Activated CD8-positive, alpha-beta memory T cell treated with anti-CD3 and anti-CD28 coated beads, Interleukin-2, amount 50 U/mL, for 24 hours (primary cell): ENCODE data around the gene ZBED6.
"Not testable (repeated sequence)": the region's sequence is repeated elsewhere in the genome, so short reads cannot be mapped to it uniquely, and the experiment has no call there.

Experiments used
- DNase-seq: peaks from one replicate; pipeline ENCODE4 v3.0.0-alpha.2; 2020; ENCODE audit errors: extremely low read depth

ZBED6 gene, protein sequence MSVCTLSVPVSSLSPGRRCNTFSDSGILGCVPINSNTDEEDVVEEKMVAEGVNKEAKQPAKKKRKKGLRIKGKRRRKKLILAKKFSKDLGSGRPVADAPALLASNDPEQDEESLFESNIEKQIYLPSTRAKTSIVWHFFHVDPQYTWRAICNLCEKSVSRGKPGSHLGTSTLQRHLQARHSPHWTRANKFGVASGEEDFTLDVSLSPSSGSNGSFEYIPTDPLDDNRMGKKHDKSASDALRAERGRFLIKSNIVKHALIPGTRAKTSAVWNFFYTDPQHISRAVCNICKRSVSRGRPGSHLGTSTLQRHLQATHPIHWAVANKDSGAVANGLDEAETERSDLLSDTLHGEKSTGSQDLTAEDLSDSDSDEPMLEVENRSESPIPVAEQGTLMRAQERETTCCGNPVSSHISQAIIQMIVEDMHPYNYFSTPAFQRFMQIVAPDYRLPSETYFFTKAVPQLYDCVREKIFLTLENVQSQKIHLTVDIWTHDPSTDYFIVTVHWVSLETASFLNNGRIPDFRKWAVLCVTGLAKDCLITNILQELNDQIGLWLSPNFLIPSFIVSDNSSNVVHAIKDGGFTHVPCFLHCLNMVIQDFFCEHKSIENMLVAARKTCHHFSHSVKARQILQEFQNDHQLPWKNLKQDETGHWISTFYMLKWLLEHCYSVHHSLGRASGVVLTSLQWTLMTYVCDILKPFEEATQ (N-terminal part only)

DNA sequence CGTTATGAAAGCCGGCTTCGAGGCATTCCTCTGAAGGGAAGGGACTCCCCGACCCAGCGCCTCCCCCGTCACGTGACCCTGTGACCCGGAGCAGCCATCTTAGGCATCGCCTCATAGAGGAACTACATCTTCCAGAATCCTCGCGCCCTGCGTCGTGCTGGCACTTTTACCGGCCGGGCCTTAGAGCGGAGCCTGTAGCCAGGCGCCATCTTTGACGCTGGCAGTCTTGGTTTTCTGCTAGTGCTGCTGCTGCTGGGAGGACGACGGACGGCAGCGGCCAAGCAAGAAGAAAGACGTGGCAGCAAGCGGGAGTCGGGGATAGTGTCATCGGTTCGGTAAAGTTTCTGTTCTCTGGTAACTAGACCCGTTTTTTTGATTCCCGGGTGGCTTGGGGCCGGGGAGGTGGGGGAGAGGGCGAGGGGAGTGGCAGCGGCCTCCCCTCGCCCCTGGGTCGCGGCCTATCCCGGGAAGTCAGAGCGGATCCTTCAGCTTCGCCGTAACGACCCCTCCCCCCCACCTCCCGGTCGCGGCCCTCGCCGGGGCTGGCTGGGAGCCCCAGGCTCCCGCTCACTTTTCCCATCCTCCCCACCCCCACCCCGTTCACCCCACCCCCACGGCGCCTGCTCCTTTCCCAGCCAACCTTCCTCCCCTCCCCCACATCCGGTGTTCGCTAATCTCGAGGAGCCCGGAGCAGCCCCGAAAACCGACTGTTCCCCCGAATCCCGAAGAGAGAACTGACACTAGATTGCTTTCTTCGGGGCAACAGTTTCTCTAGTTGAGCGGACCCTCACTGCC, at the start of gene ZBED6, which contains the start of gene ZC3H11A:
TSS of gene ZBED6 (plus strand) at position 183 of the 795 bp plus-strand sequence. CDS start 1,900 bp downstream, outside the sequence.
TSS of gene ZC3H11A (plus strand) at position 183 of the 795 bp plus-strand sequence. CDS start 21,448 bp downstream, outside the sequence.
- peak; percentile 97 for DNase-seq

DNA sequence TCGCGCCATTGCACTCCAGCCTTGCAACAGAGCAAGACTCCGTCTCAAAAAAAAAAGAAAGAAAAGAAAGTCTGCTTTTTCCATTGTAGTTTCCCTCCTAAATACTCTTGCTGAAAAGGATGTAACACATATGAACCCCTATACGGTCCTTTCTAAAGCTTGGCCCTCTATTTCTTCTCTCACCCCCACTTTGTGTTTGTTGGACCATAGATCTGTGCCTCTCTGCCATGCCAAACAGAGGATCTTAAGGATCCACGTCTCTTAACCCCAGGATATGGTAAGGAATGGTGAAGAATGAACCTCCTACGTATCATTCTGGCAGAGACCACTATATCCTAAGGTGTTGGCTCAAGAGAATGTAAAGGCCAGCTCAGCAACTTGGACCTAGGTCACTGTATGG, 49.1 kb upstream of the ZBED6 start:
- DNase-seq: no peak

DNA sequence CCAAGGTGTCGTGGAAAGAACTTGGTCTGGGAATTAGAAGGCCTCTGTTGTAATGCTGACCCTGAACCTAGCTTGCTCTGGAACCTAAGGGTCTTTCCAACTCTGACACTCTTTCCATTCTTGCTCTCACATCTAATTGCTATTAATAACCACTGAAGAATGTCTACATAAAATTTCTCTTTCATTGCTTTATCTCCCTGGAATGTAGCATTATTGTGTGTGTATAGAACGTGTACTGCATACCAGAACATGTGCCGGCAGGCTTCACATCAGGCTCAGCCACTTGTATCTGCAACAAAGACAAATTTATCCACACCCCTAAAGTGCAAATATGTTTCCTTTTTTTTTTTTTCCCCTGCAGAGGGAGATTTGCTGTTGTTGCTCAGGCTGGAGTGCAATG, 44.4 kb upstream of the ZBED6 start:
- no peak for DNase-seq

DNA sequence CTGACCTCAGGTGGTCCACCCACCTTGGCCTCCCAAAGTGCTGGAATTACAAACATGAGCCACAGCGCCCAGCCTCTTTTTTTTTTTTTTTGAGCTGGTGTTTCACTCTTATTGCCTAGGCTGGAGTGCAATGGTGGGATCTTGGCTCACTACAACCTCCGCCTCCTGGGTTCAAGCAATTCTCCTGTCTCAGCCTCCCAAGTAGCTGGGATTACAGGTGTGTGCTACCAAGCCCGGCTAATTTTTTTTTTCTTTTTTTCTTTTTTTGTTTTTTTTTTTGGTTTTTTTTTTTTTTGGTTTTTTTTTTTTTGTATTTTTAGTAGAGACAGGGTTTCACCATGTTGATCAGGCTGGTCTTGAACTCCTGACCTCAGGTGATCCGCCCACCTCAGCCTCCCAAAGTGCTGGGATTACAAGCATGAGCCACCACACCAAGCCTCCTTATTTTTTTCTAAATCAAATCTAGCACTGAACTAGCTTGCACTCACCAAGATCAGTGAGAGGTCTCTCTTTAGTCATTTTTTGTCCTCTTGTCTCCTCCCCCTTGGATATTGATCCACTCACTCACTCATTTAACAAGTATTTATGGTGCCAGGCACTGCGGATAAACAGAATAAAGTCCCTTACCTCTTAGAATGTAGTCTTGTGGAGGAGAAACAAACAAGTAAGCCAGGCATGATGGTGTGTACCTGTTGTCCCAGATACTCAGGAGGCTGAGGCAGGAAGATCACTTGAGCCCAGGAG, 43.6 kb upstream of the ZBED6 start:
- DNase-seq: not testable (repeated sequence)

DNA sequence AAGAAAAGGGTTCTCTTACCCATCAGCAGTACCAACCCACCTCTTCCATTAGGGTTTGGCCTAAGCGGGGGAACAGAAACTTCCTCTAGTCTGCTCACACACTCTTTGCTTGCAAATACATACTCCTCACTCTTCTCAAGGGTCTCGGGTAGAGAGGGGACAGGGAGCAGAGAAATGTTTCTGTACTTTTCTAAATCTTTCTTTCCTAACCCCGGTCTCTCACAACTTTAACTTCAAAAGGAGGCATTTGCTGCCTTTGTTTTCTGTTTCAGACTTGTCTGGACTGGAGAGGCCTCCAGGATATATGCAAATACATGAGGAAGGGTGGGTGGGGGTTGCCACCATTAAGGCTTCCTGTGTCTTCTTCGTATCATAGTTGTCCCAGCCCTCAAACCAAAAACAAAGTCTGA, 41.0 kb upstream of the ZBED6 start:
- DNase-seq: no peak

DNA sequence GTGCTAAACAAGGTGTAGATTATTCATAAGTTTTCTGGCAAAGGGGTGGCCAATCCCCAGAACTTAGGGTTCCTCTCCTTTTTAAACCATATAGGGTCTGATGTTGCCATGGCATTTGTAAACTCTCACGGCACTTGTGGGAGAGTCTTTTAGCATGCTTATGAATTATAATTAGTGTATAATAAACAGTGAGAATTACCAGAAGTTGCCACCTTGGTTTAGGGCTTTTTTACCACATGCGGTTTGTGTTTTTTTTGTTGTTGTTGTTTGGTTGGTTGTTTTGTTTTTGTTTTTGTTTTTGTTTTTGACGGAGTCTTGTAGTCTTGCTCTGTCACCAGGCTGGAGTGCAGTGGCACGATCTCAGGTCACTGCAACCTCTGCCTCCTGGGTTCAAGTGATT, 39.4 kb upstream of the ZBED6 start:
- DNase-seq: no peak

DNA sequence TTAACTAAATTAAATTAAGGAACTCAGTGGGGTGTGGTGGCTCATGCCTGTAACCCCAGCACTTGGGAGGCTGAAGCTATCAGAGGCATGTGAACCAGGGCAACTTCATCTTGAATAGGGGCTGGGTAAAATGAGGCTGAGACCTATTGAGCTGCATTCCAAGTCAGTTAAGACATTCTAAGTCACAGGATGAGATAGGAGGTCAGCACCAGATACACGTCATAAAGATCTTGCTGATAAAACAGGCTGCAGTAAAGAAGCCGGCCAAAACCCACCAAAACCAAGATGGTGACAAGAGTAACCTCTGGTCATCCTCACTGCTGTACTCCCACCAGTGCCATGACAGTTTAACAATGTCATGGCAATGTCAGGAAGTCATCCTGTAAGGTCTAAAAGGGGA, 36.7 kb upstream of the ZBED6 start:
- not testable (repeated sequence) for DNase-seq

DNA sequence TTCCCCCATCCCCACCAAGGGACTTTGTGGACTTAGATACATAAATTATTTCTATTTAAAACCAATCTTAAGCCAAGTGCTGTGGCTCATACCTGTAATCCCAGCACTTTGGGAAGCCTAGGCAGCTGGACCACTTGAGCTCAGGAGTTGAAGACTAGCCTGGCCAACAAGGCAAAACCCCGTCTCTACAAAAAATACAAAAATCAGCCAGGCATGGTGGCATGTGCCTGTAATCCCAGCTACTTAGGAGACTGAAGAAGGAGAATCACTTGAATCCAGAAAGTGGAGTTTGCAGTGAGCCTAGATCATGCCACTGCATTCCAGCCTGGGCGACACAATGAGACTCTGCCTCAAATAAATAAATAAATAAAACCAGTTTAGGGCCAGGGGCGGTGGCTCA, 34.9 kb upstream of the ZBED6 start:
- DNase-seq: no peak

DNA sequence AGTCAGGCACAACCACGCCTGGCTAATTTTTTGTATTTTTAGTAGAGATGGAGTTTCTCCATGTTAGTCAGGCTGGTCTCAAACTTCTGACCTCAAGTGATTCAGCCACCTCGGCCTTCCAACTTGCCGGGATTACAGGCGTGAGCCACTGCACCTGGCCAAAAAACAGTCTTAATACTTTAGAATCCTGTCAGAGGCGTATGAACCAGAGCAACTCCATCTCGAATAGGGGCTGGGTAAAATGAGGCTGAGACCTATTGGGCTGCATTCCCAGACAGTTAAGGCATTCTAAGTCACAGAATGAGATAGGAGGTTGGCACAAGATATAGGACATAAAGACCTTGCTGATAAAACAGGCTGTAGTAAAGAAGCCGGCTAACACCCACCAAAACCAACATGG, 33.5 kb upstream of the ZBED6 start:
- not testable (repeated sequence) for DNase-seq

DNA sequence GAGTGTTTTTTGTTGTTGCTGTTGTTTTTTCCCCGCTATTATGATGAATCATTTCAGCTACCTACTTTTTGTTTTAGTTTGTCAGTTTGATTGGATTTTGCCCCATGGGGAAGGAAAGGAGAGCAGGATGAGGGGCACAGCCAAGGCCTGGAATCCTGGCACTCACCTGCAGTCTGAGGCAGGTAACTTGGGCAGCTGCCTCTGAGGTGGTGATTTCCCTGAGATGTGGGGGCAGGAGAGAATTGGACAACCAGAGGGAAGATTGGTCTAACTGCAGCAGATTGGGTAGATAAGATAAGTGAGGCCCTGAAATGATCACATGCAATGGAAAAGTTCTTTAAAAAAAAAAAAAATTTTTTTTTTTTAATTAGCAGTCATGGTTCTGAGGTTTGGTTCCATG, 31.9 kb upstream of the ZBED6 start:
- no peak for DNase-seq

DNA sequence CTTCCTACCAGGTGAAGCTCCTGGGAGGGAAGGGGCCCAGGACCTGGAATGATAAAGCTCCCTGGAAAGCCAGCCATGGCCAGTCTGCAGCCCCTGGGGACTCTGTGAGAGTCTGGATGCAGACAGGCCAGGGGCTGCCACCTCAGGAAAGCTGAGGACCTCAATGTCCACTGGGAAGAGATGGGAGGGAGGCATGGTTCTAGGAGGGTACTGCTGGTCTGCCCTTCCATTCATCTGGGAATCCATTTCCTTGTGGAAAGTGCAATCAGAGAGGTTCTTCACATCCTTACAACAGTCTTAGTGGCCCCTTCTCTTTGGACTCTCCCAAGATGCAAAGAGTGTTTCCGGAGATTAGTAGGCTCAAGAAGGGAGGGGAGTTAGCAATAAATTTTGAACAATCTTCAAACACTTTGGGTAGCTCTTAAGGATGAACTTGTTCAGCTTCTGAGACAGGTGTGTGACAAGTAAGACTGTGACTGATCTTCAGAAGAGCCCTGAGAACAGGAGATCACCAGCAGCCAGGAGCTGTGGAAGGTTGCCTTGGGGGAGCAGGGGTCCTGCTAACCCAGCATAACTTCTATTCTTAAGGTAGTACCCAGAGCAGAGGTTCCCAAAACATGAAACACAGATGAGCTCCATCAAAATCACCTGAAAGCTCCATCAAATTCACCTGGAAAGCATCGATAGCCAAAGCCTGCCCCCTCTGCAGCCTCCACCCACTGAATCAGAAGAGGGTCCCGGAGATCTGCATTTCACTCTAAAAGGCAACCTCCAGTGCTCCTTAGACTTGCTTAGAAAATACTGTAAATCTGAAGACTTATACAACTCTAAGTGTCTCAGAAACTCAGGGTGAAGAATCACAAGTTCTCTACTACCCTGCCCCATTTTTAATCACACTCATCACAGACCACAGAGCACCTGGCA, 31.1 kb upstream of the ZBED6 start:
- DNase-seq: no peak

DNA sequence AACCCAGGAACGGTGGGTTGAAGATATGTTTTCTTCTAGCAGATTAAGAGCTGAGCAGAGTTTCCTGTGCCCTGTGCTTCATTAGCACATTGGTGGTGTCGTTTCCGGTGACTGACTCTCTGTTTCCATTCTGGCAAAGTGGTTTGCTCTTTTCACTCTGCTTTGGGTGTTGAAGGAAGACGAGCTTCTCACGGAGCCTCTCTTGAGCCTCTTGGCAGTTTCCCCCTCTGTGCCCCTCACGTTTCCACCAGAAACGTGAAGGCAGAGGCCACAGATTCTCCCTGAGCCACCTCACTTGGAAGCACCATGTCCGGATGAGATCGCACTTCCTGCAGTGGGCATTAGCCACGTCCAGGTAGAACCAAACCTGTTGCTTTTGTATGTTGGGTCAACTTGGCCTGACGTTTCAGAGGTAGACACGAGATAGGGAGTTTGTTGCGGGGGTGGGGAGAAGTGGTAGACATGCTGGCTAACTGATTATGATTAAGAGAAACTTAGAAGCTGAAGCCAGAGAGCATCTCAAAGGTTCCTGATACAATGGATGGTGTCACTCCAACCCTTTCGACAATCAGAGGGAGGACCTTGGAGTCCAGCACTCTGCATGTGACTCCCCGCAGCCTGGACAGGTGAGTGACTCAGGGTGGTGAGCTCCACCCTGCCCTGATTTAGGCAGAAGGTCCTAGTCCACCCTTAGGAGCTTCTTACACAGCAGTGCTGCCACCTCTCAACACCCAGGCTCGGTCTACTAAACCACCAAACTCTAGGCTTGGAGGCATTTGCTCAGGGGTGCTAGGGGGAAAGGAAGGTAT, 30.2 kb upstream of the ZBED6 start, which contains the start of gene LAX1:
TSS of gene LAX1 (plus strand) at position 155 of the 809 bp plus-strand sequence. CDS start at position 538, 383 bp downstream.
- DNase-seq: peak; percentile 70

DNA sequence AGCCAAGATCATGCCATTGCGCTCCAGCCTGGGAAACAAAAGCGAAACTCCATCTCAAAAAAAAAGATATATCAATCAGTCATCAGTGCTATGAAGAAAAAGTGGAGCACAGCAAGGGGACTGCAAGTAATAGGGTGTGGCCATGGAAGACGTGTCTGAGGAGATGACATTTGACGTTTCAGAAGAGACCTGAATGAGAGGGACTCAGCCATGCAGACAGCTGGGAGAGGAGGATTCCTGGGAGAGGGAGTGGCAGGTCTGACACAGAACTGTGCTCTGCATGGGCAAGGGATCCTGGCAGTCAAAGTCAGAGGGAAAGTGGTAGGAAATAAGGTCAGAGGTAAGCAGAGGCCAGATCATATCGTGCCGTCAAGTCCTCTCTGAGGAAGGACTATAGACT, 27.2 kb upstream of the ZBED6 start:
- no peak for DNase-seq

DNA sequence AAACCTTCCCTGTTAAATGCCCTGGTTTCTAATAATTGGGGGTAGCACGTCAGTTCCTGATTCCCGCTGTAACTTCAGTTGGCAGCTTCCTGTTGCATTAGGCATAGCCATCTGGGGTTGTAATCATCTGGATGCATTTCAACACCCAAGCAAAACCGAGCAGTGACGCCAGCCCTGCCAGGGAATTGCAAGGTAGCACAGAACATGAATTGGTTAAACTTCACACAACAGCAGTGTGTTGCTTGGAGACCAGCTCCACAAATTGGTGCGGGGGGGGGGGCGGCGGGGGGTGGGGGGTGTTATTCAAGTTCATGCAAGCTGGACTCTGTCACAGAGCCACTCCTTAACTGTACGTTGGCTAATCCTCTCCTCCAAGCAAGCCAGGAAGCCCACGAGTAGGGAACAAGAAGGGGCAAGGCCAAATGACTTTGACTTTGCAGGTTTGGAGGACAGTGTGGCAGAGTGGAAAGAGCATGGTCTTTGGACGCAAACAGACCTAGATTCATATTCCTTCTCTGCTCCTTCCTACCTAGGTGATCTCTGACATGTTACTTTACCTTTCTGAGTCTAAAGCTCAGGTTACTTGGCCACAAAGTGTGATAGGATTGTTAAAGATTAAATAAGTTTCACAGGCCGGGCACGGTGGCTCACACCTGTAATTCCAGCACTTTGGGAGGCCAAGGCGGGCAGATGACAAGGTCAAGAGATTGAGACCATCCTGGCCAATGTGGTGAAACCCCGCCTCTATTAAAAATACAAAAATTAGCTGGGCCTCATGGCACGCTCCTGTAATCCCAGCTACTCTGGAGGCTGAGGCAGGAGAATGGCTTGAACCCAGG, 25.7 kb upstream of the ZBED6 start:
- DNase-seq: no peak

DNA sequence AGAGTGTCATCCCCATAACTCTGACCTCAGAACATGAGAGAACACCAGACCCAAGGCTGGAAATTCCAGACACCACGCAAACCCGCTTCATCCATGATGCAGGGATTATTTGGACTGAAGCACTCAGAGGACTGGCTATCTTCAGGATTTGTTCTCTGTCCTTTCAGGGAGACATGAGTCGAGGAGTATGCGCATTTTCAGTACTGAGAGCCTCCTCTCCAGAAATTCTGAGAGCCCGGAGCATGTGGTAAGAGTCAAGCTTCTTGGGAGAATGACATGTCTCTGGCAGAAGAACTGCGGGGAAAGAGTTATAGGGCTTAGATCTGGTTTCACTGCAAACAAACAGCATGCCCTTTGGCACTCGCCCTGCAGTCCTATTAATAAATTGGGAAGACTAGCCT, 23.5 kb upstream of the ZBED6 start:
- DNase-seq: no peak

DNA sequence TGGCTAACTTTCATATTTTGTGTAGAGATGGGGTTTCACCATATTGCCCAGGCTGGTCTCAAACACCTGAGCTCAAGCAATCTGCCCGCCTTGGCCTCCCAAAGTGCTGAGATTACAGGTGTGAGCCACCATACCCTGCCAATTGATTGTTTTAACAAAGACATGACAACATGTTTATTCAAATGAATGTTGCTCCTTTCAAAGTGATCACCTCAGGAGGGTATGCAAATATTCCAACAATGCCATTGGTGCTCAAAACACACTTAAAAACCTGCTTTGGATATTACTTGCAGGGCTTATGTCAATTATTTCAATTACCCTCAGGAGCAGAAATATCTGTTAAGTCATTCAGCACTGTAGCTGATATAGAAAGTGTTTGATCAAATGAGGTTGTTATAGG, 22.6 kb upstream of the ZBED6 start:
- DNase-seq: no peak

DNA sequence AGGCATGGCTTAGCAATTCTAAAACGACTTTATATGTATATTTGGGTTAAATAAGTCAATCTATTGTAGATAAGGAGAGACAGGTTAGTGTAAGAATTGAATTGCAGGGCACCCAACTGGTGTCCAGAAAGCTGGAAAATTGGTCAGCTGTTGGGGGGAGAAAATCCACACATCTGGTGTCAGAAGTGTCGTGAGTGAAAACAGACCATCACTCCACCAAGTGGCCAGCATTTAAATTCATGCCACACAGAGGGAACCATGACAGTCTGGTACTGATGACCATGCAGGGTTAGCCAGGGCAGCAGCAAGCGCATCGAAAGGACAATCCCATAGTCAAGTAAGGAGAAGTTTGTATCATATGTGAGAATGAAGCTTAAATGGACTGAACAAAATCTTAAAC, 18.8 kb upstream of the ZBED6 start:
- DNase-seq: no peak

DNA sequence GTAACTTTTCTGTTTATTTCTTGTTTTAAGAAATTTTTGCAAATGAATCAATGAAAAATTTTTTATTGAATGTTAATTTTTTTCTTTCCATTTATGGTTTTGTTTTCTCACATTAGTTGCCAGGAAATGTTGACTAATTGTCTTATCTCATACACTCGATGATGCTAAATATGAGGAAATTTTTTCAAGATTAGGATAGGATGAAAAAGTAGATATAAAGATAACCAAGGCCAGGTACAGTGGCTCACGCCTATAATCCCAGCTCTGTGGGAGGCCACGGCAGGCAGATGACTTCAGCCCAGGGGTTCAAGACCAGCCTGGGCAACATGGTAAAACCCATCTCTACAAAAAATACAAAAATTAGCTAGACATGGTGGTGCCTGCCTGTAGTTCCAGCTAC, 17.8 kb upstream of the ZBED6 start:
- no peak for DNase-seq

DNA sequence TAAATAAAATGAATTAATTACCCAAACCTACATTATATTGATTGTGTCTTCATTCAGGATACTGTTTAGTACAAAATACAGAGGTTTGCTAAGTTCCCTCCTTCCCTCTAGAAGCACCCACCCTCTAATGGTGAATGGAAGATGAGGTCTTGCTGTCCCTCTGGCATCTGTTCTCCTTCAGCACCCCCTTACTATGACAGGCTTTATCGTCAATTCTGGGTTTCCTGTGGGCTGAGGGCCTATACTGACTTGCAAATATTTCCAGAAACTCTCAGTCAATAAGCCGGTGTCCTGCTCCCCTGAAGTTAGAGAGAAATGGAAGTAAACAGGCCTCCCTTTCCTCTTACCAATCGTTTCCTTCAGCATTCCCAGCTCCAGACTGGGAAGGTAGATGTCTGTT, 17.3 kb upstream of the ZBED6 start:
- DNase-seq: no peak
